Measurements from ENCODE around the gene ITFG1.

ITFG1 gene

DNA sequence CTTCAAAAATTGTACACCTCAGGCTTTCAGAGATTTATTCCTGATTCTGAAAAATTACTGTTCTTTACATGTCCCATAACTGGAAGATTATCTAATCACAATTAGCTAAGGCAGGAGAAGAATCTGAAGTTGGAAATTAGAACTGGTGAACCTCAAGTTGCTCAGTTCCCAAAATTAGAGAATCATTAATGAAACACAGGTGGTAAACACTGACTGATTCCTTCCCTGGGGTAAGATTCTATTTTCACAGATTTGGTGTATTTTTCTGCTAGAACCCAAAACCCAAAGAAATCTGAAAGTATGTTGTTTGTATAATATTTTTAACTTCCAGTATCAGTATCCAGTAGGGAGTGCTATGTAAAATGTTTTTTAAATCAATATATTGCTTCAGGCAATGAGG is 26.0 kb upstream of the ITFG1 start:
- H3K27ac ChIP-seq = no peak overlapping the region
- TF ChIP-seq CTCF (conservative IDR thresholded peaks at IDR 0.05; ENCODE audit: low read depth) = no peak
- POLR2A ChIA-PET (ENCODE audit: low non-redundant PET) = no interaction called here
- CTCF ChIA-PET = interaction anchor here (0.7 kb wide), 1 partner anchor 370 kb away, joined by 3 read pairs; no protein-coding TSS in a partner anchor
- no peak for DNase-seq (ENCODE audit: low spot score)

DNA sequence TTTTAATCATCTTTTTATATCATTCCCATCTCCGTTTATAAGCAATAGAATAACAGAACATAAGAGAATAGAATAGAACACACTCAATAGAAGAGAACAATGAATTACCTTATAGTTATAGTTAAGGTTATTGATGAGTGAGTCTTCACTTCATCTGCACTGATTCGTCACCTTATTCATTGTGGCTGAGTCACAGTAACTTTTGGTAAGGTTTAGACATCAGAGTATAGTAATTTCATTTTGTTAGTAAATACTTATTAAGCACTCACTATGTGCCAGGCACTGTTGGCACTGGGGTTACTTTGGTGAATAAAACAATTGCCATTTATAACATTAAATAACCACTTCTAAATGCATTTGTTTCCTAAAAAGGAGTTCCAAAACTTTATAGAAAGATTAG is 22.8 kb upstream of the ITFG1 start:
- POLR2A ChIA-PET (ENCODE audit: low non-redundant PET) = no interaction called here
- no peak overlapping the region for H3K27ac ChIP-seq
- CTCF ChIA-PET = interaction anchor here (1.0 kb wide), 1 partner anchor 339 kb away, joined by 3 read pairs; the partner anchor contains the start of gene NETO2
- no peak for DNase-seq (ENCODE audit: low spot score)
- no peak for TF ChIP-seq CTCF (conservative IDR thresholded peaks at IDR 0.05; ENCODE audit: low read depth)

DNA sequence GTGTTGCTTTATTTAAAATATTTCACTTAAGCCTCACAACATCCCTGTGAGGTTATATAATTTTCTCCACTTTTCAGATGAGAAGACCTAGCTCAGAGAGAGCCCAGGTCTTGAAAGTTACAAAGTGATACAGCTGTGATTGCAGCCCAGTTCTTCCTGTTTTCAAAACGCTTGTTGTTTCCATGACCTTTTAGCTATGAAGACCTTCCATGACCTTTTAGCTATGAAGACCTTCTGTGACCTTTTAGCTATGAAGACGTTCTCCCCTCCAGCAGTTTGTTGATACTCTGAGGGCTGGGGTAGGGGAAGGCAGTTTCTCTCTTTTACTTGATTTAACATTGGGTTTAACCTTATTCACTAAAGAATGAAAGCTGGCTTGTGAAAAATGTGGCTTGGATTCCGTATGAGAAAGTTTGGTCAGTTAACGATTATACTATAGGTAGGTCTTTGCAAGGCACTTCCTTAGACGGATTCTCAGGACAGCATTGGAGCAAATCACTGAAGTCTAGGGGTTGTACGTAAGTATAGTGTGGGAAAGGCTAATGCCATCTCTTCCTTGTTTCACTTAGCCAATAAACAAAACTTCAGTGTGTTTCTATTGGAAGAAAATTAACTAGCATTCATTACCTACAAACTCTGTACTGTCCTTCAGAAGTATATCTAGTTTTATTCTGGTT is 21.0 kb upstream of the ITFG1 start:
- DNase-seq (ENCODE audit: low spot score) = no peak
- no peak for TF ChIP-seq CTCF (conservative IDR thresholded peaks at IDR 0.05; ENCODE audit: low read depth)
- CTCF ChIA-PET = interaction anchor here (0.6 kb wide), 1 partner anchor 676 kb away, joined by 8 read pairs; no protein-coding TSS in a partner anchor
- POLR2A ChIA-PET (ENCODE audit: low non-redundant PET) = no interaction called here
- H3K27ac ChIP-seq = no peak overlapping the region

GRCh38 chr16:47480410-47480809 is 19.5 kb upstream of the ITFG1 start:
- POLR2A ChIA-PET (ENCODE audit: low non-redundant PET) = no interaction called here
- no peak for TF ChIP-seq CTCF (conservative IDR thresholded peaks at IDR 0.05; ENCODE audit: low read depth)
- DNase-seq (ENCODE audit: low spot score) = no peak
- CTCF ChIA-PET = interaction anchor here (0.6 kb wide), 1 partner anchor 26 kb away, joined by 5 read pairs; no protein-coding TSS in a partner anchor
- H3K27ac ChIP-seq = no peak overlapping the region

- DNase-seq (ENCODE audit: low spot score) = peak; percentile 55
- H3K27ac ChIP-seq = no peak overlapping the region
- ChIA-PET POLR2A (ENCODE audit: low non-redundant PET) (interaction anchor here (0.6 kb wide), 1 partner anchor 71 kb away, joined by 5 read pairs; no protein-coding TSS in a partner anchor), CTCF (no interaction called here)
- TF ChIP-seq CTCF (conservative IDR thresholded peaks at IDR 0.05; ENCODE audit: low read depth) = no peak
Measured at GRCh38 chr16:47477679-47478078, 16.8 kb upstream of the ITFG1 start.

DNA sequence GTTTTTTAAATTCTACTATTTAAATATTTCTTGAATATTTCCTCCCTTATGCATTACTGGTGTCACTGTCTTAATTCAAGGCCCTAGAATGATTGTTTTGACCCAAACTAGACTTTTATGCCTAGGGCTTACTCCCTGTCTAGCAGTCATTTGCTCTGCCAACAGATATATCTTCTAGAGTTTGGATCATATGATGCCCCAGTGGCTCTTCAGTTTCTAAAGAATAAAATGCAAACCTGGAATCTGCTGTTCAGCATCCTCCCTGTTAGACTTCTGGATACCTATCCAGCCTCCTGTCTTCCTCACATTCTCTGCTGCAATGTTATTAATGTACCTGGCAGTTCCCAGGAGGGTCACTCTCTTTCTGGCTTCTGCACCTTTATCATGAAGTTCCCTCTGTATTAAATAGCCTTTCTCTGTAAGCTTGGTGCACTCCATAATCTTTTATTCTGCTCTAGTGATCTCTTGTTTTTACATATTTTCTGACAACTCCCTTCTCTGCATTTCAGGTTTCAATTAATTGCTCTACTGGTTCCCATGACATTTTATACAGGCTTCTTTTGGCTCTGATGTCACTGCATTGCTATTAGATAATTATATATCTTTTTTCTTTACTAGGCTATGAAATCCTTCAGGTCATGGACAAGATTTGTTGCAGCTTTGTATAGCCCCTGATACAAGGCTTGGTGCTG is 15.9 kb upstream of the ITFG1 start:
- CTCF ChIA-PET = no interaction called here
- H3K27ac ChIP-seq = no peak overlapping the region
- no peak for TF ChIP-seq CTCF (conservative IDR thresholded peaks at IDR 0.05; ENCODE audit: low read depth)
- POLR2A ChIA-PET (ENCODE audit: low non-redundant PET) = interaction anchor here (0.6 kb wide), 1 partner anchor 72 kb away, joined by 5 read pairs; no protein-coding TSS in a partner anchor
- no peak for DNase-seq (ENCODE audit: low spot score)
